GM12892 (cell line): Measurements from ENCODE around the gene ANKFN1.

ENCODE experiments used
- DNase-seq: peaks from one replicate; pipeline ENCODE4 v3.0.0; 2011; ENCODE audit not compliant: insufficient read length
- FAIRE-seq: peaks from 2 replicates; lab custom pipeline; 2011; peaks lifted over from hg19 to GRCh38; lab: Jason Lieb, UNC
- POLR2A ChIP-seq: IDR thresholded peaks from 2 replicates; pipeline ENCODE4 v1.6.1; 2011; ENCODE audit warnings: low read depth, low read length, control low read depth
- POLR2AphosphoS5 ChIP-seq: IDR thresholded peaks from 2 replicates; pipeline ENCODE4 v1.6.1; 2011; ENCODE audit warnings: low read depth, low read length, control low read depth
- TAF1 ChIP-seq: IDR thresholded peaks from 2 replicates; pipeline ENCODE4 v1.6.1; 2011; ENCODE audit warnings: low read depth, mild to moderate bottlenecking, control low read depth, low read length, borderline replicate concordance

The ANKFN1 gene

DNA sequence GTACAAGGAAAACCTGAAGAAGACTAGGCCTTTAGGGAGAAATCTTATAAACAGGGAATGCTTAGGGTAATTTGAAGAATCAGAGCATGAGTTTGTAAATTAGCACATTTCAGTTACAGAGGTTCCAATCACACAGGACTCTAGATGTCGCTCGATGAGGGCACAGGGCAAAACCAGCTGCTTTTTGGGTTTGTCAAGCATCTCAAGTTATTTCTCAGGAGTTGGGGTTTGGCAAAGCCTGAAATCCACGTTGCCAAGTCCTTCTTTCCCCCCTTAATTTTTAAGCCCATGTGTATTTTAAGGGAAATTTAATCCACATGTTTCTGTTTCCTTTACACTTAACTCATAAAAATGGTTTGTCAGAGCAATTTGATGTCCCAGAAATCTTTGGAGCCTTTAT lies 146.9 kb downstream of the ANKFN1 start:
- no peak for TF ChIP-seq POLR2AphosphoS5
- no peak for TF ChIP-seq TAF1
- TF ChIP-seq POLR2A, result no peak
- DNase-seq, result no peak
- no peak for FAIRE-seq

- FAIRE-seq (no peak), DNase-seq (no peak)
- no peak for TF ChIP-seq POLR2AphosphoS5
- no peak for TF ChIP-seq TAF1
- no peak for TF ChIP-seq POLR2A
Observed at GRCh38 chr17:56305007-56305406, 151.7 kb downstream of the ANKFN1 start.

GRCh38 chr17:56309897-56310296 lies 156.6 kb downstream of the ANKFN1 start:
- DNase-seq (no peak), FAIRE-seq (no peak)
- TF ChIP-seq POLR2A (no peak), POLR2AphosphoS5 (no peak), TAF1 (no peak)

- no peak for DNase-seq
- TF ChIP-seq POLR2A, result no peak
- TF ChIP-seq TAF1, result no peak
- TF ChIP-seq POLR2AphosphoS5, result no peak
- no peak for FAIRE-seq
Observed at GRCh38 chr17:56310782-56311181, 157.5 kb downstream of the ANKFN1 start.

DNA sequence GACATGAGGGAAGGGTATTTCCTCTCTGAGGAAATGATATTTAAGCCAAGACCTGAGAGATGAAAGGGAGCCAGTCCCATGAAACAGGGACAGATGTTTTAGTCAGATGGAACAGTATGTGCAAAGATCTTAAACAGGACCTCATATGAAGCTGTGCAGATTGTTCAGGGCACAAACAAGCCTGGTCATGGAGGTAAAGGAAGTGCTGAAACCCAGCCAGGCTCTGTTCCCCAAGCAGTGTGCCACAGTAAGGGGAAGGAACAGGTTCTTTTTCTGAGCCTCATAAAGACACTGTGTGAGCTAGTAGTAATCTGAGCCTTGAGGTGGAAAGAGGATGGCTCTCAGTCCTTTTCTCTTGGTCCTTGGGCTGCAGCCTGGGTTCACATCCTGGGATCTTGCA lies 159.9 kb downstream of the ANKFN1 start:
- TF ChIP-seq TAF1 (no peak), POLR2A (no peak), POLR2AphosphoS5 (no peak)
- FAIRE-seq, result no peak
- no peak for DNase-seq

GRCh38 chr17:56314026-56314425 lies 160.8 kb downstream of the ANKFN1 start:
- FAIRE-seq (no peak), DNase-seq (no peak)
- TF ChIP-seq POLR2A (no peak), POLR2AphosphoS5 (no peak), TAF1 (no peak)

DNA sequence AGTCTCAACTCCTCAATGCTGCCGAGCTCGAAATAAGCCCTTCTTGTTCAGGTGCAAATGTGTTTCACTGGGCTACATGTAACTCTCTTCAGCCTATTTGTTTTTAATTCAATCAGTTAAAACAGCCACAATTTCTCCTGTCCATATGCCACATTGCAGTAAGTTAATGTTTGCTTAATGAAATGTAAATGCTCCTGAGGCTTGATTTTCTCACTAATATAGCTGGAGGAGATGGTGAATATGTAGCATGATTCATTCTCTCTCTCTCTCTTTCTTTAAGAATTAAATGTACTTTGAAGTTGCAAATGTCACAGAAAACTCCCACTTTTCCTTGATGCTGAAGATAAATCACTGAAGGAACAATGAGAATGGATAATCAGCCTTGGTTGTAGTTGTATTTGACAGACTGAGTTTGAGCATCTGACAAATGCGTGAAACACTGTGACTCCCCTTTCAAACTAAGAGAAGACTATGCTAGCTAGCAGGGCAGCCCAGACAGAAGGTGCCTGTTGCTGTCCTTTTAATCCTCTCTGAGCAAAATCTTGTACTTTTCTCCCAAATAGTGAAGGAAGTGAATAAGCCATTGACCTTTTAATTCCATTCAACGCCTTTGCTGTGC lies 161.8 kb downstream of the ANKFN1 start:
- DNase-seq, result no peak
- FAIRE-seq, result no peak
- no peak for TF ChIP-seq TAF1
- TF ChIP-seq POLR2AphosphoS5, result no peak
- no peak for TF ChIP-seq POLR2A

- no peak for TF ChIP-seq POLR2AphosphoS5
- no peak for TF ChIP-seq TAF1
- no peak for DNase-seq
- FAIRE-seq, result no peak
Observed at GRCh38 chr17:56316604-56317003, 163.3 kb downstream of the ANKFN1 start.

- DNase-seq (no peak), FAIRE-seq (no peak)
- TF ChIP-seq POLR2A (no peak), POLR2AphosphoS5 (no peak), TAF1 (no peak)
Observed at GRCh38 chr17:56317351-56318208, 164.3 kb downstream of the ANKFN1 start.

DNA sequence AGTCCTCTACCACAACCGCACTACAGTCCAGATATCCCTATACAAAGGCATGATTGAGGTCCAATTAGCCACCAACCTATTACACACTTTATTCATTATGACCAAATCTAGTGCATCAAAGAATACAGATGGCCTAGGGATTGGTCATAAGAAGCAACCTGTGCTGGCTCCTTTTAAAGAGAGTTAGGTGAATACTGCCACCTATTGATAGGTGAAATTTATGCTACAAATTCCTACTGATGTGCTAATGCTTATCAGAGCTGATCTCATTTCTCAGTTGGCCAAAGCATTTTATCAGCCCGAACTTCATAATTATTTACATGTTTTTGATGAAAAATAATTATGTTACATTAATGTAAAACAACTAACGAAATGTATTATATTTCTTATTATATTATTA lies 166.3 kb downstream of the ANKFN1 start:
- FAIRE-seq (no peak), DNase-seq (no peak)
- no peak for TF ChIP-seq TAF1
- no peak for TF ChIP-seq POLR2A
- no peak for TF ChIP-seq POLR2AphosphoS5

DNA sequence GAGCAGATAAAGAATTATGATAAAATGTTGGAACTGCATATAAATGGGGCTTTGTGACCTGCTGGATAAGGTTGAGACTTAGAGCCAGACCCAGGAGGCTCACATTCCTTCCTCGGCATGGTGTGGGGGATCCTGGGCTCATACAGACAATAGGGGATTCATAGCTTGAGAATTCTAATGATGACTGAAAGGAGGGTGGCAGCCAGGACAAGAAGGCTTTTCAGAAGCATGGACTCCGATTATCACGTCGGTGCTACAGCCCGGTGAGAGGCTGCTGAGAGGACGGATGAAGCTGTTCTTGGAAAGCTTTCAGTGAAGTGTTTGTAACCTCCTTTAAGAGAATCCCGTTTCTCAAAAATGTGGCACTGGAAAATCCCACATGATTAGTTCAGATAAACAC lies 167.2 kb downstream of the ANKFN1 start:
- FAIRE-seq (no peak), DNase-seq (no peak)
- TF ChIP-seq POLR2AphosphoS5 (no peak), POLR2A (no peak), TAF1 (no peak)

- no peak for DNase-seq
- TF ChIP-seq TAF1 (no peak), POLR2A (no peak), POLR2AphosphoS5 (no peak)
- no peak for FAIRE-seq
Observed at GRCh38 chr17:56322991-56323390, 169.7 kb downstream of the ANKFN1 start.
